GM04503 (cell line): ENCODE results near the gene CHST15.

Source experiments
- DNase-seq: peaks from one replicate; pipeline ENCODE4 v3.0.0-alpha.2; 2012; ENCODE audit warnings: low read depth

The CHST15 gene

DNA sequence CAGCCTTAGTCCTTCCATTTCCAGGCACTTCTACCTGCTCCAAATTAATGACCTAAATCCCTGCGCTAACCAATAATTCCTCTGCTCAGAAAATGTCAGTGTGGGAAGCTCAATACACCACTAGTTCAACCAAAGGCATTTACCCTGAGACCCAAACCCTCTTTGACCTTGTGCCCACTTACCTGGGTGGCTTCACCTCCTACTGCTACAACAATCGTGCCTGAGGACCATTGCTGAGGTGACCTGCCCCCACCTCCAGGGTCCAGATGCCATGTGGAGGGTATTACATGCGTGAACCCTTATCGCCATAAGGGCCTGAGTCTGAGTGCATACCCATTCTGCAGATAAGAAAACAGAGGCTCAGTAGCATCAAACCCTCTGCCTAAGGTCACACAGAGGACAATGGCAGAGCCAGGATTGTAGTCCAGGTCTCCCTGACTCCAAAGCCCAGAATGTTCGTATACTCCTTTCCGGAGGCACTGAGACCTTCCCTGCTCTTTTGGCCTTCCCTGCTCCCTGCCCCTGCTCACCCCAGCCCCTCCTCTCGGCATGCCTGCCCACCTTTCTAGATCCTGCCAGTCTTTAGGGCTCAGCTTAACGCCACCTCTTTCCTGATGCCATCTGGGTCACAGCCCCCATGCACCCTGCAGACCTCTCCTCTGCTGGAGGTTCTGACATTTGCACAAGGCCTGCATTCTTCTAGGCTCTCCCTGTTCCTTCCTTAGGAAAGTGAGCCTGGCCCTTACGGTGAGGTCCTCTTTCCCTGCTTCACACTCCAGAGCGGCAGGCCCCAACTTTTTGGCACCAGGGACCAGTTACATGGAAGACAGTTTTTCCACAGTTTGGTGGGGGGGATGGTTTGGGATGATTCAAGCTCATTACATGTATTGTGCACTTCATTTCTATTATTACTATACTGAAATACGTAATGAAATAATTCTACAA lies 94.9 kb downstream of the CHST15 start:
- no peak for DNase-seq

DNA sequence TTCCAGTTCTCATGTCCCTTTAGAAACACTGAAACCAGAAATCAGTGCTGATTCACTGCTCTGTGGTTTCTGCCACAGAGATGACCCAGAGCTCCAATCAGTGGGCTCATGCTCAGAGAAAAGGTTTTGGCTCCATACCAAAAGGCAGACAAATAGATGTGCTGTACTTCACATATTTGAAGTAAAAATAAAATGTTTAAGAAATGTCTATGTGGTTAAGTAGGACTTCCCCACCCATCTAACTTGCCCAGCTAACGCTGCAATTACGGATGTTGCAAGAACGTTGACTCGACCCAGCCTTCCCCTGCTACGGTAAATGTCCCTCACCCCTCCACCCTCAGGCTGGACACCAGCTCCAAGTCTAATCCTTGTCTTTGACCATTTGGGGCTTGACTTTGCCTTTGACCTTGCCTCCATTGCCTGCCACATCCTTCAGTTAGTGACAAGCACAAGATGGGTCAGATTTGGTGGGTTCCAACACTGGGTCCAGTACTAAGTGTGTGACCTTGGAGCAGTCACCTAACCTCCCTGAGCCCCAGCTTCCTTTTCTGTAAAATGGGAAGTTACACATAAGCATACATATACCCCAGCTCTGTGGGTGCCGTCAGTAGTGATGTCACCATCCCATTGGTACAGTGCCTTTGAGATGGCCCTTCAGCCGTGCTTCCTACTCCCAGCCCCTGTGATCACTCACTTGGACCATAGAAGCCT lies 95.8 kb downstream of the CHST15 start:
- DNase-seq = peak; percentile 99

DNA sequence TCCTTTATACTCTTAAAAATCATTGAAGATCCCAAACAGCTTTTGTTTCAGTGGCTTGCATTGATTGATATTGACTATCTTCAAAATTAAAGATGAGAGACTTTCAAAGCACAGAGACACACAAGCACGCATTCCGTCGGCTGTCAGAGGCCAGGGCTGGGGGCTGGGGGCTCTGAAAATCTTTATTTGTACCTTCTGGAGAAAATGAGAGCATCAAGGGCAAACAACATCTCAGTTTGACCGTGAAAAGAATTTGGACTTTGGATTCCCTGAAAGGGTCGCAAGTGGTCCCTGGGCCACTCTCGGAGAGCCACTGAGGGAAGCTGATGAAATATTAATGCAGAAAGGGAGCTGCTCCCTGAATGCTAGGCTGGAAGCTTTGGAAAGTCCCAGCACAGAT lies 96.4 kb downstream of the CHST15 start:
- no peak for DNase-seq

- no peak for DNase-seq
Observed at GRCh38 chr10:123996302-123996701, 97.1 kb downstream of the CHST15 start.

DNA sequence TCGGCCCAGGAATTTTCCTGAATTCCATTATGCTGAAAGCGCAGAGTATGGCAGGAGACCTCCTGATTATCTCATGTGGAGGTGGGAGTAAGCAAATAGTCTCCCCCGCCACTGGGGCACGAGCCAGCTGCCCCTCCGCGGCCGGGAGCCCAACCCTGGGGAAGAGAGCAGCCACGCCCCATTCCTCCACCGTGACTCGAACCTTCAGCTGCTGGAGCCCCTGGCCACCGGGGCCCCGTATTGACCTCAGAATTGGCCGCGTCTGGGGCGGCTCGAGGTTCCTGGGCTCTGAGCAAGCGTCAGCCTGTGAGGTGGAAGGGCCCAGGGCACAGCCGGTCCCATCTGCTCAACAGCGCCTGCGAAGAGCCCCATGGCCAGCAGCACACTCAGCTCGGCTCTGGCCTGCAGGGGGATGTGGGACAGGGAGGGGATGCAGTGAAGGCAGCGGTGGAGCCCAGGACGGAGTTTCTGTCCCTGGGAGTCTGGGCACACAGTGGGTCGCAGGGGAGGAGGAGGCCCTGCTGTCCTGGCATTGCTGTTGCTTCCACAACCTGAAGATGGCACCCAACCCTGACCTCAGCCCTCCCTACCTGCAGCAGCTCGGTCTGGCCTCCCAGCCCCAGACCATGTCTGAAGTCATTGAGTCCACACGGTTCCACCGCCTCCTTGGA lies 97.8 kb downstream of the CHST15 start:
- peak; percentile 75 for DNase-seq

DNA sequence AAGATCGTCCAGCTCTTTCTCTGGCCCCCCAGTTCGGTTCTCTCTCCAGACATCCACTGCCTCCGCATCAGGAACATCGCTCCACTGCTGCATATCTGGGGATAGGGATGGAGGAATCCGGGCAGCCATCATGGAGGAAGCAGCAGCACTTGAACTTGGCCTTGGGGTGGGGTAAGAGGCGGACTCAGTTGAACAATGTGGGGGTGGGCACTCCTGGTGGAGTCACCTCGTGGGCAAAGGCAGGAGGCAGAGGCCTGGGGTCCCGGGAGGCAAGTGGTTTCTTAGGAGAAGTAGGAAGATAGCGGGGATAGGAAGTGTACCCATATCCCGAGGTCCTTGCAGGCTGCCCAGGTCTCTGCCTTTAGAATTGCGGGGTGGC lies 98.3 kb downstream of the CHST15 start:
- DNase-seq = no peak

- peak; percentile 67 for DNase-seq
Observed at GRCh38 chr10:123994417-123995081, 98.8 kb downstream of the CHST15 start.

DNA sequence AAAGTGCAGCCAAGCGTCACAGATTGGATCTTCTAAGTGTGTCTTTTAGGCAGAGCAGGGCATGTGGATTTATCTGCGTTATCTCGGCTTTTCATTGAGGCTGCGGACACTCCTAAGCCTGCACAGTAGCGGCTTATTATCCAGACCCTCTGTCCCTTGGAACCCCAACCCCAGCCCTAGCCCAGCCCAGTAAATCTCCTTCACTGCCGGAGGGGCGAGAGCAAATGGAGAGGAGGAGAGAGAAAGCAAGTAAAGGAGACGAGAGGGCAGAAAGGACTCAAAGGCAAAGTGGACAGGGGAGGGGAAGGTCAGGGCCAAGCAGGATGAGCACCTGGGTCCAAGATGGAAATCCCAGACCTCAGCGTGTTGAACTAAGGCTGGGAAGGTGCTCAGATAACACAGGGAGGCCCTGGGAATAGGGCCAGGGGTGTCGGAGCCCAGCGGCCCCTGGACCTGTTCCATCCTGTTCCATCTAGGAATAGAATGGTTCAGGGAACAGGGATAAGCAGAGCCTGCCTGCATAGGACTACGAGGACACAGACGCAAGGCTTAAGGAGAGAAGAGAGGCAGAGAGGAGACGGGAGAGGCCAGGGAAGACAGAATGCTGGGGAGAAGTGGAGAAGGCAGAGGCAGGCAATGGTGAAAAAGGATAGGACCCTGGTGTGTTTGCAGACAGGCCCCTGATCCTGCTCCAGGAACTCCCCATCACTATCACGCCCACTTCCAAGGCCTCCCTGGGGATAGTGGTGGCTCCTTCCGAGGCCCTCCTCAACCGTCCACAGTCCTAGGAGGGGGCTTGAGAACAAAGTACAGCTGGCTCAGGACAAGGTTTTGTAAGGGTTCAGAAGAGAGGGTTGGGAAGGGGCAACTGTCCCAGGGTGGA lies 99.6 kb downstream of the CHST15 start:
- DNase-seq = no peak

DNA sequence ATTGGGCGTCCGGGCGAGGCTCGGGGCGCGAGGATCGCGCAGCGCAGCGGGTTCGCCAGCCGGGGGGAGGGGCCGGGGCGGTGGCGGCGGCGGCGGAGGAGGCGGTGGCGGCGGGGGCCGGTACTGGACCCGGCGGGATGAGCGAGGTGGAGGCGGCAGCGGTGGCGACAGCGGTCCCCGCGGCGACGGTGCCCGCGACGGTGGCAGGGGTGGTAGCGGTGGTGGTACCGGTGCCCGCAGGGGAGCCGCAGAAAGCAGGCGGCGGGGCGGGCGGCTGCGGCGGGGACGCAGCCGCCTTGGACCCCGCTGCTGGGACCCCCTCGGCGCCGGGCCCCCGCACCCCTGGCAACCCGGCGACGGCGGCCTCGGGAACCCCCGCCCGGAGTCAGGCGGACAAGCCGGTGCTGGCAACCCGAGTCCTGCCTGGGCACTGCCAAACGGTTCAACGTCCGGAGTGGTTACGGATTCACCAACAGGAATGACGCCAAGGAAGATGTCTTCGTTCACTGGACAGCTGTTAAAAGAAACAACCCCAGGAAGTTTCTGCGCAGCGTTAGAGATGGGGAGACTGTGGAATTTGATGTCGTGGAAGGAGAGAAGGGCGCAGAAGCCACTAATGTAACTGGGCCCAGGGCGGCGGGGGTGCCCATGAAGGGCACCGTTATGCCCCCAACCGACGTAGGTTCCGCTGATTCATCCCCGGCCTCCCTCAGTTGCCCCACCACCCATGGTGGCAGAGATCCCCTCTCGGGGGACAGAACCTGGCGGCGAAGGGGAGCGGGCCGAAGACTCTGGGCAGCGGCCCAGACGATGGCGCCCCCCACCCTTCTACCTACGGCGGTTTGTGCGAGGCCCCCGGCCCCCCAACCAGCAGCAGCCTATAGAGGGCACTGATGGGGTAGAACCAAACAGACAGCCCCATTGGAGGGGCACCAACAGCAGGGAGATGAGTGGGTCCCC lies 101.5 kb downstream of the CHST15 start:
- no peak for DNase-seq

DNA sequence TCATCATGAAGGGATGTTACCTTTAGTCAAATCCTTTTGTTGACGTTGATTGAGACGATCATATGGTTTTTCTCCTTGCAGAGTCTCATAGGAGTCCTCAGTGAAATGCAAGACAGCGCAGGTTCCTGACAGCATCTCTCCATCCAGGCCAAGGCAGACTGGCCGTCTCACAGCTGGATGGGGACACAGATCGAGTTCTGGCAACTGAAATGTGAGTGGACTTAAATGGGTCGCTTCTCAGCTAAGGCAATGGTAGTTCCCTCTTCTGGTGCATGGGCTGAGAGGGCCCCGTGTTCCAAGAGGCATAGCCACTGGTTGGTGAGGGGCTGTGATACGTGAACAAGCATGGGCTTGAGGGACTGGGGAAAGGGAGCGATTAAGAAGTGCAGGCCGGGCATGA lies 102.5 kb downstream of the CHST15 start:
- DNase-seq = no peak

DNA sequence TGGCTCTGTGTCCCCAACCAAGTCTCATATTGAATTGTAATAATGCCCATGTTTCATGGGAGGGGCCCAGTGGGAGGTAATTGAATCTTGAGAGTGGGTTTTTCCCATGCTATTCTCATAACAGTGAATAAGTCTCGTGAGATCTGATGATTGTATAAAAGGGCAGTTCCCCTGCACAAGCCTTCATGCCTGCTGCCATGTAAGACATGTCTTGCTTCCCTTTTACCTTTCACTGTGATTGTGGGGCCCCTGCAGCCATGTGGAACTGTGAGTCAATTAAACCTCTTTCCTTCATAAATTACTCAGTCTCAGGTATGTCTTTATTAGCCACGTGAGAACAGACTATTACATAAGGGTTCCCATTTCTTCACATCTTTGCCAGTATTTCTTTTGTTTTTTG lies 104.7 kb downstream of the CHST15 start:
- DNase-seq = no peak

DNA sequence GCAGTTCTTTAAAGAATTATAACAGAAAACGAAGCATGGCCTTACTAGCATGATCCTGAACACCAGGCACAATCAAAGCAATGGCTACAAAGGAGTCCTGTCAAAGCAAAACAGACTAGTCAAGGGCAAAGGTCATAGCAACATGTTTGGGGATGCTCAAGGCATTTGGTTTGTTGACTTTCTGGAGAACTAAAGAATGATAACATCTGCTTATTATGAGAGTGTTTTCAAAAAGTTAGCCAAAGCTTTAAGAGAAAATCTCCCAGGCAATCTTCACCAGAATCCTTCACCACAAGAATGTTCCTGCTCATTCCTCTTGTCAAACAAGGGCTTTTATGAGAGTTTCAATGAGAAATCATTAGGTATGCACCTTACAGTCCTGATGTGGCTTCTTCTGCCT lies 106.7 kb downstream of the CHST15 start:
- DNase-seq = peak; percentile 70

DNA sequence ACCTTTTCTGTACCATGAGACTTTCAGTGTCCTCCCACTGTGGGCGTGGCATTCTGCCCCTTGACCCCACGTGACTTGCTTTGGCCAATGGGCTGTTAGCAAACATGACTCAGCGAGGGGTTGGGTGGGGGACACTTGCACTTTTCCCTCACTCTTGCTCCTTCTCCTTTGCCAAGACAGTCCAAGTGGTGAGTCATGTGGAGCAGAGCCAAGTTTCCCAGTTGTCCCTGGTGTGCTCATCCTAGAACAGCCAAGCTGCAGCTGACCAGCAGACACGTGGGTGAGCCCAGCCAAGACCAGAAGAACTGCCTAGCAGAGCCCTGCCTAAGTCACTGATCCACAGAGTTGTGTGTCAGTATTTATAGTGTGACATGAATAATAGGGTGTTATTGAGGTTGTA lies 119.0 kb downstream of the CHST15 start:
- no peak for DNase-seq

DNA sequence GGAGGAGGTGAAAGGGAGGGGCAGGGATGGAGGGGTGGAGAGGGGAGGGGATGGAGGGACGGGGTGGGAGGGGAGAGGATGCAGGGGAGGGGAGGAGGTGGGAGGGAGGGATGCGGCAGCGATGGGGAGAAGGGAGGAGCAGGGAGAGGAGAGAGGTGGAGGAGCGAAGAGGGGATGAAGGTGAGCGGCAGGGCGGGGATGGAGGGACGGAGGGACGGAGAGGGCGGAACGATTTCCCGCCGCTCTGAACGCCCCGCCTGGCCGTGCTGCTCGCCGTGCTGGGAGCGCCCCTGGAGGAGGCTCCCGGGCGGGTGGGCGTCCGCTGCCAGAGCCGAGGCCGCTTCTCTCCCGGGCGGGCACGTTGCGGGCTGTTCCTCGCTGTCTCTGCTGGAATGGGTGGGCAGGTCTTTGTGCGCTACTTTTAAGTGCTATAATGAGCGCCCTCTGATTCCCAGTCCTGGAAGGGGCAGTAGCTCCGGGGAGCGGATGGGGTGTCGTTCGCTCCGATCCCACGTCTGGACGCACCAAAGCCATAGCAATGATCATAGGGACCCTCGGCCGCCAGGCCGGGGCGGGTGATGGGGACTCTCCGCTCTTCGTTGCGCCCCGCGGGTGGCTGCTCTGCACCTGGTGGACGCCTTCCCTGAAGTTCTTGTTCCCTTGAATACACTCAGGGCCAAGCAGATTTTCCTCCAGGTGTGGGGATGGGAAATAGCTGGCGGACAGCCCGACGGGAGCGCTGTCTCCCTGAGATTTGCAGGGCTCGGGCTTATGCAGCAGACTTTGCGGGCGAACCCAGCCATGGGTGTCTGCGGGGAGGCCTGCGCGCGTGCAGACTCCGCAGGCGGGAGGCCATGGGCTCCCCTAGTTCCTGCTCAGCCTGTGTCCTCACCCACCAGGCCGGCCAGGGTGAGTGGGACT lies 120.7 kb downstream of the CHST15 start:
- no peak for DNase-seq

DNA sequence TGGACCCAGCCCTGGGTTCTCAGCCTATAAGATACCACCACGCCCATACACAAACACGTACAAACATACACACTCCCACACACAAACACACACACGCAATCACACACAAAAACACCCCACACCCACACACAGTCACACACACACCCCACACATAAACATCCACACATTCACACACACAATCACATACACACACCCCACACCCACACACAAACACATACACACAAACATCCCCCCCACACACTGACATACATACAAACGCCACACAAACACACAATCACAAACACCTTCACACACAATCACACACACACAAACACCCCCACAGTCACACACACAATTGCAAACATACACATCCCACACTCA lies 122.5 kb downstream of the CHST15 start:
- DNase-seq = no peak

GRCh38 chr10:123970207-123970926 lies 123.0 kb downstream of the CHST15 start:
- DNase-seq = no peak

DNA sequence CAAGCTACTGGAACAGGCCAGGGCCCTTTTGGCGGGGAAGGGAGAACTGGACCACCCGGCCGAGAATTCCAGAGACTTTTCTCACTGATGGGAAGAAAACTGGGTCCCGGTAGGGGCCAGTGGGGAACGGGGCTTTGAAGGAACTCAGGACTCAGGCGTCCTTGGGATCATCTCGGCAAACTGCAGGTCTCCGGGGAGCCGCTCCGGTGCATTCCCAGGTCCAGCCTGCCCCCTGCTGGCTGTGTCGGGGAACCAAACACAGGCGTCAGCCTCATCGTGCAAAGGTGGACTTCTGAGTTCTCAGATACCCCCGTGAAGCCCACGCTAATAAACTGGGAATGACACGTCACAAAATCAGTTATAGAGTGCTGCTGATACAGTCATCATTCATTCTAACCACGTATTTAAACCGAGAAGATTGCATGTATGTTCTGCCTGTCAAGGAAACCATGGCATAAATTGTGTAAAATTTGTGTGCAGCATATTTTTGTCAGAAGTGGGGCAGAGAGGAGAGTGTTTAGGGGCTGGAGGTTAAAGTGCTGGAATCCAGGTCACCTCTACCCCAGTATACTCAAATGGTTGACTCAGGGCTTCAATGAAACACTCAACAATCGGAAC lies 125.7 kb downstream of the CHST15 start:
- no peak for DNase-seq

DNA sequence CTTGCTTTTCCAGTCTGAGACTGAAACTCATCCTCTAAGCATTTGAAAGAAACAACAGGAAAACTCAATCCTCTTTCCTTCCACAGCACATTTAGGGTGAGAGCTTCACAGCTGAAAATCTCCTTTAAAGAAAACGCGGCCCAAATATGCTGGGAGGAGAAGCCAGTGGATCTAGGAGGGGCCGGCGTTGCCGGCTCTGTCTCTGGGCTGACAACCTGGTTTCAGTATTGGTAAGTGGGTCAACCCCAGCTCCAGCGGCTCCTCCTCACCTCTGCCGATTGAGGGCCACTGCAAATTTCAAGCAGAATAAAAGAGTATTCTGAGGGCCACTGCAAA lies 126.5 kb downstream of the CHST15 start:
- no peak for DNase-seq
